ENCODE measurements around the gene PRDM15.

GRCh38 chr21:41803316-41803715 is 75.8 kb downstream of the PRDM15 start:
- TF ChIP-seq CTCF (IDR thresholded peaks at IDR 0.05) (no peak), POLR2A (IDR thresholded peaks at IDR 0.05) (no peak), EP300 (IDR thresholded peaks at IDR 0.05) (no peak)

Measured in tibial nerve (tissue), 4 donors.